MCF 10A (cell line): ENCODE measurements around the gene NDUFB11. TPM values are rescaled to one million over a fixed set of nuclear protein-coding genes. Genes with fewer than 3 reads are reported as not detected.

ENCODE experiments used
- BruUV-seq: library from RNA; stranded (reverse); fragments of 400-500 nt; replicated peaks from 2 replicates; lab custom pipeline; 2021; lab: Mats Ljungman, UMichigan
- CTCF ChIA-PET: fragments of 300-600 bp; sonication (Branson Sonifier 250); formaldehyde crosslinking; extraction: SDS; loops from one replicate; lab custom pipeline; 2021; ENCODE audit warnings: antibody characterized with exemption, inconsistent platforms; lab: Yijun Ruan, JAX
- POLR2A ChIA-PET: fragments of 300-600, 350-650 bp; sonication (Branson Sonifier 250); formaldehyde crosslinking; extraction: SDS; loops from one replicate; lab custom pipeline; 2020; ENCODE audit warnings: antibody characterized with exemption, inconsistent platforms; lab: Yijun Ruan, JAX
- DNase-seq: peaks from one replicate; pipeline ENCODE4 v3.0.0-alpha.2; 2018; ENCODE audit not compliant: unreplicated experiment
- H3K27ac Mint-ChIP-seq: one replicate; pipeline ENCODE4 v1.8.0; 2022; ENCODE audit warnings: mild to moderate bottlenecking, low read depth, mixed read lengths; ENCODE audit not compliant: unreplicated experiment
- H3K27me3 Mint-ChIP-seq: one replicate; pipeline ENCODE4 v1.8.0; 2022; ENCODE audit warnings: mixed read lengths; ENCODE audit not compliant: insufficient read depth, unreplicated experiment
- H3K36me3 Mint-ChIP-seq: one replicate; pipeline ENCODE4 v1.8.0; 2022; ENCODE audit warnings: mild to moderate bottlenecking, moderate library complexity, mixed read lengths; ENCODE audit not compliant: insufficient read depth, unreplicated experiment
- H3K4me1 Mint-ChIP-seq: one replicate; pipeline ENCODE4 v1.8.0; 2022; ENCODE audit warnings: mixed read lengths; ENCODE audit not compliant: insufficient read depth, unreplicated experiment
- H3K4me3 Mint-ChIP-seq: one replicate; pipeline ENCODE4 v1.8.0; 2022; ENCODE audit warnings: mild to moderate bottlenecking, moderate library complexity, mixed read lengths; ENCODE audit not compliant: unreplicated experiment
- H3K9me3 Mint-ChIP-seq: one replicate; pipeline ENCODE4 v1.8.0; 2022; ENCODE audit warnings: mixed read lengths; ENCODE audit not compliant: unreplicated experiment
- CTCF ChIP-seq: fragments of 200-600 bp; IDR thresholded peaks from one replicate; pipeline ENCODE4 v1.8.0; 2022; ENCODE audit warnings: antibody characterized with exemption, mild to moderate bottlenecking; ENCODE audit not compliant: unreplicated experiment
- intact Hi-C: fragments of 100-400 bp; cut with micrococcal nuclease; formaldehyde crosslinking; loops from 2 replicates; pipeline ENCODE4 v1.14.1; 2022
- total RNA-seq: library from RNA; stranded (reverse); gene quantifications from 2 replicates; pipeline ENCODE4 v1.2.3, GENCODE V29; 2022

Gene NDUFB11
- total RNA-seq, 1 experiment from 2014 or later, result 91.8 TPM

- ChIA-PET CTCF (interaction anchor here (0.5 kb wide), 1 partner anchor 527 kb away, joined by 4 read pairs; no protein-coding TSS in a partner anchor), POLR2A (interaction anchor here (0.6 kb wide), 1 partner anchor 191 kb away, joined by 3 read pairs; no protein-coding TSS in a partner anchor)
- BruUV-seq, result no TSS peak
- no peaks in the 10 kb centered on the region for H3K27me3 Mint-ChIP-seq
- peaks cover 56% of the 10 kb centered on the region for H3K36me3 Mint-ChIP-seq
- DNase-seq, result no peak
- no peak overlapping the region for H3K27ac Mint-ChIP-seq
- no peak overlapping the region for H3K4me3 Mint-ChIP-seq
- intact Hi-C loops, result no loop called here
- no peaks in the 10 kb centered on the region for H3K4me1 Mint-ChIP-seq
- TF ChIP-seq CTCF, result no peak
- no peaks in the 10 kb centered on the region for H3K9me3 Mint-ChIP-seq
Observed at GRCh38 chrX:47156611-47157520, 12.4 kb upstream of the NDUFB11 start.

DNA sequence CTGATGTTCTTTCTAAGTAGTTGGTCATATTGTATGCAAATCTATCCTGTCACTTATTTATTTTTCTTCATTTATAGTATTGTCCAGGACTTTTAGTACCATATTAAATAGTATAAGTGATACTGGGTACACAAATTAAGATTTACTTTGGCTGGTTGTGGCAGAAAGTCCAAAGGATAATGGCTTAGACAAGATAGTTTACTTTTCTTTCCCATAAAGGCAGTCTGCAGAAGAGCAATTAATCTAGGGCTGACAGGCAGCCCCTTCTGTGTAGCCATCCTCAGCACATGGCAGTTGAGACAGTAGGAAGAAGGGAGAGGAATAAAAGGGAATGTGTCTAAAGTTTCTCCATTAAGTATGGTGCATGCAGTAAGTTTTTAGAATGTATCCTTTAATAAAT lies 6.9 kb upstream of the NDUFB11 start:
- DNase-seq, result no peak
- no peaks in the 10 kb centered on the region for H3K9me3 Mint-ChIP-seq
- peaks cover 21% of the 10 kb centered on the region for H3K27me3 Mint-ChIP-seq
- intact Hi-C loops, result no loop called here
- H3K4me3 Mint-ChIP-seq, result no peak overlapping the region
- no TSS peak for BruUV-seq
- H3K4me1 Mint-ChIP-seq, result peaks cover 10% of the 10 kb centered on the region
- ChIA-PET CTCF (no interaction called here), POLR2A (no interaction called here)
- TF ChIP-seq CTCF, result no peak
- H3K36me3 Mint-ChIP-seq, result peaks cover 58% of the 10 kb centered on the region
- no peak overlapping the region for H3K27ac Mint-ChIP-seq

DNA sequence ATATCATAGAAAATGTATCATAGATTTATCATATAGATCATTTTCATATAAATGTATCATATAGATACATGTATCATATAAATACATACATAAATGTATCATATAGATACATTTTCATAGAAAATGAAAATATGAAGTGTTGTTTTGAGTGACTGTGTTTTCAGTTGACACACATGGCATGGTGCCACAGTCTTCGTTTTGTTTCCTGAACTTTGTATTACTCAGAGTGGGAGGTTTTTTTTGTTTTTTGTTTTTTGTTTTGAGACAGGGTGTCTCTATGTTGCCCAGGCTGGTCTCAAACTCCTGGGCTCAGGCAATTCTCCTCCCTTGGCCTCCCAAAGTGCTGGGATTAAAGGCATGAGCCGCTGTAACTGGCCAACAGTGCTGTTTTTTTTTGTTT lies 4.4 kb upstream of the NDUFB11 start:
- intact Hi-C loops, result no loop called here
- BruUV-seq, result no TSS peak

More for the DNA sequence above, 4.4 kb upstream of the NDUFB11 start:
- Mint-ChIP-seq H3K27ac (no peak overlapping the region), H3K4me1 (peaks cover 10% of the 10 kb centered on the region), H3K36me3 (peaks cover 40% of the 10 kb centered on the region), H3K9me3 (no peaks in the 10 kb centered on the region), H3K27me3 (peaks cover 21% of the 10 kb centered on the region), H3K4me3 (no peak overlapping the region)
- DNase-seq, result no peak
- TF ChIP-seq CTCF, result no peak
- CTCF ChIA-PET, result no interaction called here
- POLR2A ChIA-PET, result no interaction called here
